Neural progenitor cell (in vitro differentiated cells): ENCODE results near the gene USF2. TPM values are rescaled to one million over a fixed set of nuclear protein-coding genes. Genes with fewer than 3 reads are reported as not detected.

ENCODE experiments used
- DNase-seq: peaks from one replicate; pipeline ENCODE4 v3.0.0-alpha.2; 2016; ENCODE audit warnings: low spot score
- H2AFZ ChIP-seq: fragments of 200-600 bp; sonication (generic); replicated peaks from 2 replicates; pipeline ENCODE4 v1.6.1; 2016; ENCODE audit warnings: antibody characterized with exemption
- H3F3A ChIP-seq: fragments of 200-600 bp; sonication (generic); 2 replicates; pipeline ENCODE4 v1.6.1; 2016; ENCODE audit warnings: antibody characterized with exemption, low read depth
- H3K27ac ChIP-seq: fragments of 200-600 bp; sonication (generic); 2 replicates; pipeline ENCODE4 v1.5.1; 2016; ENCODE audit warnings: mild to moderate bottlenecking
- H3K27me3 ChIP-seq: fragments of 200-600 bp; sonication (generic); 2 replicates; pipeline ENCODE4 v1.6.1; 2016; ENCODE audit warnings: mild to moderate bottlenecking, moderate library complexity
- H3K36me3 ChIP-seq: fragments of 200-600 bp; sonication (generic); 2 replicates; pipeline ENCODE4 v1.5.1; 2016
- H3K4me1 ChIP-seq: fragments of 200-600 bp; sonication (generic); 2 replicates; pipeline ENCODE4 v1.6.1; 2016; ENCODE audit warnings: mixed run types
- H3K4me2 ChIP-seq: fragments of 200-600 bp; sonication (generic); 2 replicates; pipeline ENCODE4 v1.6.1; 2016
- H3K4me3 ChIP-seq: fragments of 200-600 bp; sonication (generic); 2 replicates; pipeline ENCODE4 v1.5.1; 2016
- H3K79me2 ChIP-seq: fragments of 200-600 bp; sonication (generic); 2 replicates; pipeline ENCODE4 v1.6.1; 2016; ENCODE audit warnings: low read depth
- H3K9ac ChIP-seq: fragments of 200-600 bp; sonication (generic); 2 replicates; pipeline ENCODE4 v1.6.1; 2016
- H3K9me3 ChIP-seq: fragments of 200-600 bp; sonication (generic); 2 replicates; pipeline ENCODE4 v1.5.1; 2016; ENCODE audit warnings: low read depth
- H4K20me1 ChIP-seq: fragments of 200-600 bp; sonication (generic); 2 replicates; pipeline ENCODE4 v1.6.1; 2016; ENCODE audit warnings: low read depth
- H3K27ac Mint-ChIP-seq: 3 replicates; pipeline ENCODE4 v1.8.0; 2021; ENCODE audit warnings: mixed read lengths
- H3K27me3 Mint-ChIP-seq: 2 replicates; pipeline ENCODE4 v1.8.0; 2022; ENCODE audit warnings: low read depth, mild to moderate bottlenecking, inconsistent platforms, moderate library complexity, mixed read lengths; ENCODE audit not compliant: insufficient read depth
- H3K36me3 Mint-ChIP-seq: 3 replicates; pipeline ENCODE4 v1.8.0; 2021; ENCODE audit warnings: mixed read lengths
- H3K4me1 Mint-ChIP-seq: 3 replicates; pipeline ENCODE4 v1.8.0; 2021; ENCODE audit warnings: mixed read lengths
- H3K4me3 Mint-ChIP-seq: 3 replicates; pipeline ENCODE4 v1.8.0; 2021; ENCODE audit warnings: mild to moderate bottlenecking, moderate library complexity, mixed read lengths
- H3K9me3 Mint-ChIP-seq: 3 replicates; pipeline ENCODE4 v1.8.0; 2020; ENCODE audit warnings: mixed read lengths
- CTCF ChIP-seq: fragments of 200-600 bp; sonication (generic); IDR thresholded peaks from 2 replicates; pipeline ENCODE4 v1.5.1; 2017; ENCODE audit warnings: antibody characterized with exemption, mild to moderate bottlenecking
- EZH2 ChIP-seq: fragments of 200-600 bp; sonication (generic); IDR thresholded peaks from 2 replicates; pipeline ENCODE4 v1.6.1; 2017; ENCODE audit warnings: antibody characterized with exemption, mild to moderate bottlenecking, moderate library complexity
- EZH2phosphoT487 ChIP-seq: fragments of 200-600 bp; sonication (generic); IDR thresholded peaks from 2 replicates; pipeline ENCODE4 v1.6.1; 2017; ENCODE audit warnings: antibody characterized with exemption
- total RNA-seq: library from RNA; depleted of rRNA; stranded (reverse); fragments of >200 nt; gene quantifications from 2 replicates; pipeline ENCODE4 v1.2.3, GENCODE V29; 2015; ENCODE audit warnings: low replicate concordance

The USF2 gene
- total RNA-seq, 1 donor from 2014 or later = 46.8 TPM

- Histone ChIP-seq H3K79me2 (no peaks in the 10 kb centered on the region), H3K9me3 (no peaks in the 10 kb centered on the region), H4K20me1 (no peaks in the 10 kb centered on the region), H2AFZ (no peak overlapping the region), H3K9ac (no peak overlapping the region), H3K27me3 (no peaks in the 10 kb centered on the region), H3K4me2 (no peak overlapping the region), H3F3A (no peaks in the 10 kb centered on the region), H3K27ac (no peak overlapping the region), H3K4me3 (no peak overlapping the region), H3K4me1 (no peaks in the 10 kb centered on the region), H3K36me3 (no peaks in the 10 kb centered on the region)
- no peak for TF ChIP-seq EZH2
- TF ChIP-seq EZH2phosphoT487 = no peak
- TF ChIP-seq CTCF = no peak
- Mint-ChIP-seq H3K27ac (peak overlapping the region; percentile 25), H3K4me3 (no peak overlapping the region), H3K27me3 (peaks cover 17% of the 10 kb centered on the region), H3K4me1 (peaks cover 10% of the 10 kb centered on the region), H3K9me3 (no peaks in the 10 kb centered on the region), H3K36me3 (no peaks in the 10 kb centered on the region)
- no peak for DNase-seq
These were observed 35.3 kb downstream of the USF2 start for GRCh38 chr19:35304036-35304435.

DNA sequence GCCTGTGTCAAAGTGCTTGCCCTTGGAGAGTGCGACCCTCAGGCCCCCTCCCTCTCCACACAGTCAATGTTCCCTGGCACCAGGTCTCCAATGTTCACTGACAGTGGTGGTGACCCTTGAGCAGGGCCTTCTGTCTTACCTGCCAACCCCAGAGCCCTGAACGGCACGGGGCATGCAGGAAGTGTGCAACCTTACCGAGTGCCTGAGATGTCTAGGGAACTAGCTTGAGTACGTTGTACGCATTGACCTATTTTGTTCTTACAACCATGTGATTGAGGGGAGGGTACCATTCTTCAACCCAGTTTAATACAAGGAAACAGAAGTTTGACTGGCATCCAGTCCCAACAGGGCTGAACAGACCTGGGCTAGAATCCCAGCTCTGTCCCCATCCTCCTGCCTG is 36.4 kb downstream of the USF2 start:
- H3K9me3 Mint-ChIP-seq = no peaks in the 10 kb centered on the region
- H3K4me3 Mint-ChIP-seq = no peak overlapping the region
- H3K27me3 ChIP-seq = no peaks in the 10 kb centered on the region
- no peak overlapping the region for H3K27ac ChIP-seq
- no peak overlapping the region for H3K27ac Mint-ChIP-seq
- H3F3A ChIP-seq = no peaks in the 10 kb centered on the region
- H3K4me1 Mint-ChIP-seq = peaks cover 14% of the 10 kb centered on the region
- H3K4me1 ChIP-seq = no peaks in the 10 kb centered on the region
- no peaks in the 10 kb centered on the region for H3K79me2 ChIP-seq
- no peak for TF ChIP-seq CTCF
- no peak for TF ChIP-seq EZH2
- TF ChIP-seq EZH2phosphoT487 = no peak
- peaks cover 18% of the 10 kb centered on the region for H3K27me3 Mint-ChIP-seq
- no peak overlapping the region for H3K4me2 ChIP-seq
- no peaks in the 10 kb centered on the region for H3K36me3 ChIP-seq
- no peak for DNase-seq
- no peak overlapping the region for H2AFZ ChIP-seq
- no peak overlapping the region for H3K9ac ChIP-seq
- no peaks in the 10 kb centered on the region for H4K20me1 ChIP-seq
- no peaks in the 10 kb centered on the region for H3K36me3 Mint-ChIP-seq
- no peak overlapping the region for H3K4me3 ChIP-seq
- H3K9me3 ChIP-seq = no peaks in the 10 kb centered on the region

DNA sequence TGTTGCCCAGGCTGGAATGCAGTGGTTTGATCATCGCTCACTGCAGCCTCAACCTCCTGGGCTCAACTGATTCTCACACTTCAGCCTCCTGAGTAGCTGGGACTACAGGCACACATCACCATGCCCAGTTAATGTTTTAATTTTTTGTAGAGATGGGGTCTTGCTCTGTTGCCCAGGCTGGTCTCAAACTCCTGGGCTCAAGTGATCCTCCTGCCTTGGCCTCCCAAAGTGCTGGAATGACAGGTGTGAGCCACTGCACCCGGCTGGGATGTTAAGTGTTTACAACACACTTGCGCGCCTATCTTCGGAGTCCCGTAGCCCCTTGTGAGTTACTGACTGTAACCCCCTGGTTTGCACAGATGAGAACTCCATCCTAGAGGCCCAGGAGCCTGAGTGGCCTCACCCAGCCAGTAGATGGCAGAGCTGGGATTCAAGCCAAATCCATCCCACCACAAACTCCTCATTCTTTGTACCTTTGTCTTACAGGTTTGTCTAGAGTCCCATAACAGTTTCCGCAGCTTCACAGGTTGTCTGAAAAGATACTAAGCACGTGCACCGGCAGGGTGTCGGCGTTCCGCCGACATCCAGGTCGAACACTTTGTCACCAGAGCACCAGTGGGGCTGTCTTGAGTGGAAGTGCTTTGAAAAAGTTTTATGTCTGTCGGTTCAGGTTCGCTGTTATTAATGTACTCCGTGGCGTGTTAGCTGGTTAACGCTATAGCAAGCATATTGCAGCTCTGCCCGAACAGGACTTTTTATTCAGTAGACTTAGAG is 37.9 kb downstream of the USF2 start:
- Histone ChIP-seq H3K4me1 (no peaks in the 10 kb centered on the region), H3K27ac (no peak overlapping the region), H3K9me3 (no peaks in the 10 kb centered on the region), H3K4me2 (no peak overlapping the region), H3F3A (no peaks in the 10 kb centered on the region), H2AFZ (peak overlapping the region; percentile 69), H3K27me3 (no peaks in the 10 kb centered on the region), H3K36me3 (no peaks in the 10 kb centered on the region), H4K20me1 (no peaks in the 10 kb centered on the region), H3K4me3 (no peak overlapping the region), H3K9ac (no peak overlapping the region), H3K79me2 (no peaks in the 10 kb centered on the region)
- Mint-ChIP-seq H3K27ac (peak overlapping the region; percentile 42), H3K4me1 (peaks cover 14% of the 10 kb centered on the region), H3K9me3 (no peaks in the 10 kb centered on the region), H3K4me3 (no peak overlapping the region), H3K36me3 (no peaks in the 10 kb centered on the region), H3K27me3 (peaks cover 18% of the 10 kb centered on the region)
- DNase-seq = peak; percentile 48
- no peak for TF ChIP-seq EZH2phosphoT487
- peak; percentile 56 for TF ChIP-seq CTCF
